Hepatic stellate cell (primary cell): ENCODE results near the gene EYA2.
A peak's percentile ranks its signal among the peaks of the same experiment; 100 is the strongest.
"Not testable (repeated sequence)": the region's sequence is repeated elsewhere in the genome, so short reads cannot be mapped to it uniquely, and the experiment has no call there.

Source experiments
- DNase-seq: peaks from one replicate; pipeline ENCODE4 v3.0.0; 2011; ENCODE audit warnings: low spot score

The EYA2 gene

GRCh38 chr20:47175493-47175892, 280.9 kb downstream of the EYA2 start:
- DNase-seq = no peak

GRCh38 chr20:47176217-47176616, 281.6 kb downstream of the EYA2 start:
- DNase-seq = not testable (repeated sequence)

GRCh38 chr20:47178277-47178676, 283.6 kb downstream of the EYA2 start:
- no peak for DNase-seq

GRCh38 chr20:47178851-47179250, 284.2 kb downstream of the EYA2 start:
- DNase-seq = no peak

- no peak for DNase-seq
Observed at GRCh38 chr20:47179267-47179666, 284.6 kb downstream of the EYA2 start.

GRCh38 chr20:47181056-47181862, 286.6 kb downstream of the EYA2 start:
- peak; percentile 81 for DNase-seq

- no peak for DNase-seq
Observed at GRCh38 chr20:47183367-47183766, 288.7 kb downstream of the EYA2 start.

- DNase-seq = no peak
Observed at GRCh38 chr20:47187450-47188195, 293.0 kb downstream of the EYA2 start.

- DNase-seq = no peak
Observed at GRCh38 chr20:47188540-47188939, 293.9 kb downstream of the EYA2 start.

- DNase-seq = no peak
Observed at GRCh38 chr20:47189060-47189459, 294.4 kb downstream of the EYA2 start.

GRCh38 chr20:47191074-47191673, 296.5 kb downstream of the EYA2 start:
- DNase-seq = no peak

- no peak for DNase-seq
Observed at GRCh38 chr20:47191956-47192355, 297.3 kb downstream of the EYA2 start.

- DNase-seq = no peak
Observed at GRCh38 chr20:47195573-47195972, 300.9 kb downstream of the EYA2 start.

GRCh38 chr20:47196091-47197081, 301.7 kb downstream of the EYA2 start:
- DNase-seq = peak; percentile 78

- no peak for DNase-seq
Observed at GRCh38 chr20:47198254-47198671, 303.6 kb downstream of the EYA2 start.

GRCh38 chr20:47198996-47199552, 304.4 kb downstream of the EYA2 start:
- no peak for DNase-seq

GRCh38 chr20:47201074-47201730, 306.6 kb downstream of the EYA2 start:
- no peak for DNase-seq

GRCh38 chr20:47202733-47203667, 308.4 kb downstream of the EYA2 start:
- DNase-seq = no peak

- DNase-seq = peak; percentile 42
Observed at GRCh38 chr20:47204008-47204849, 309.6 kb downstream of the EYA2 start.
